OCI-LY7 (cell line): ENCODE measurements around the gene IL12RB2. TPM values are rescaled to one million over a fixed set of nuclear protein-coding genes. Genes with fewer than 3 reads are reported as not detected.

Experiments
- BruUV-seq: library from RNA; stranded (reverse); fragments of 400-500 nt; replicated peaks from 2 replicates; lab custom pipeline; 2021; lab: Mats Ljungman, UMichigan
- CTCF ChIA-PET: fragments of 300-600 bp; sonication (Branson Sonifier 250); formaldehyde crosslinking; loops from one replicate; lab custom pipeline; 2022; ENCODE audit warnings: antibody characterized with exemption; ENCODE audit not compliant: unreplicated experiment; lab: Charles Lee
- POLR2A ChIA-PET: fragments of 300-600 bp; sonication (Branson Sonifier 250); formaldehyde crosslinking; loops from one replicate; lab custom pipeline; 2022; ENCODE audit warnings: antibody characterized with exemption; lab: Charles Lee
- DNase-seq: peaks from one replicate; pipeline ENCODE4 v3.0.0-alpha.2; 2015; ENCODE audit warnings: low spot score
- H2AFZ ChIP-seq: fragments of 200-600 bp; sonication (generic), shearing (Covaris generic); 2 replicates; pipeline ENCODE4 v1.6.1; 2014; ENCODE audit warnings: mild to moderate bottlenecking, antibody characterized with exemption, low read length, moderate library complexity
- H3K27ac ChIP-seq: fragments of 200-600 bp; sonication (generic); 2 replicates; pipeline ENCODE4 v1.5.1; 2014; ENCODE audit warnings: mixed run types, low read depth, mild to moderate bottlenecking, moderate library complexity, low read length, inconsistent platforms; ENCODE audit not compliant: poor library complexity, severe bottlenecking
- H3K36me3 ChIP-seq: fragments of 200-600 bp; sonication (generic); 2 replicates; pipeline ENCODE4 v1.6.1; 2014; ENCODE audit warnings: mild to moderate bottlenecking, antibody characterized with exemption, low read length, moderate library complexity, mixed read lengths; ENCODE audit not compliant: insufficient read depth
- H3K4me1 ChIP-seq: fragments of 200-600 bp; sonication (generic); 2 replicates; pipeline ENCODE4 v1.5.1; 2014; ENCODE audit warnings: mild to moderate bottlenecking, low read length; ENCODE audit not compliant: insufficient read depth, poor library complexity, severe bottlenecking
- H3K4me2 ChIP-seq: fragments of 200-600 bp; sonication (generic); 2 replicates; pipeline ENCODE4 v1.6.1; 2014; ENCODE audit warnings: mild to moderate bottlenecking, low read length
- H3K4me3 ChIP-seq: fragments of 200-600 bp; sonication (generic); 2 replicates; pipeline ENCODE4 v1.5.1; 2014; ENCODE audit warnings: mild to moderate bottlenecking, low read depth, low read length; ENCODE audit not compliant: poor library complexity, severe bottlenecking
- H3K79me2 ChIP-seq: fragments of 200-600 bp; sonication (generic); 2 replicates; pipeline ENCODE4 v1.6.1; 2016; ENCODE audit warnings: low read depth, mild to moderate bottlenecking, low read length, moderate library complexity, mixed read lengths; ENCODE audit not compliant: insufficient read depth
- H3K9me2 ChIP-seq: fragments of 200-600 bp; sonication (generic); 2 replicates; pipeline ENCODE4 v1.6.1; 2016; ENCODE audit warnings: mild to moderate bottlenecking, low read length, mixed read lengths; ENCODE audit not compliant: insufficient read depth
- H3K9me3 ChIP-seq: fragments of 200-600 bp; sonication (generic); 2 replicates; pipeline ENCODE4 v1.6.1; 2014; ENCODE audit warnings: mild to moderate bottlenecking, mixed run types, low read length, mixed read lengths
- H4K20me1 ChIP-seq: fragments of 200-600 bp; sonication (generic); 2 replicates; pipeline ENCODE4 v1.6.1; 2014; ENCODE audit warnings: mild to moderate bottlenecking, antibody characterized with exemption, low read length, moderate library complexity, mixed read lengths; ENCODE audit not compliant: insufficient read depth
- EZH2phosphoT487 ChIP-seq: fragments of 200-600 bp; sonication (generic); IDR thresholded peaks from 2 replicates; pipeline ENCODE4 v1.6.1; 2018; ENCODE audit warnings: low read depth, borderline replicate concordance, mild to moderate bottlenecking, mixed run types, antibody characterized with exemption, low read length, moderate library complexity, mixed read lengths
- intact Hi-C: fragments of 100-400 bp; cut with micrococcal nuclease; formaldehyde crosslinking; loops from one replicate; pipeline ENCODE4 v1.10.0; 2022; ENCODE audit not compliant: unreplicated experiment
- total RNA-seq, 2 experiments: library from RNA; depleted of rRNA in 1 of 2; stranded (reverse); fragments of >200 nt in 1 of 2; shearing (Covaris generic) in 1 of 2; gene quantifications; 2 replicates each; pipeline ENCODE4 v1.2.3, GENCODE V29; 2014 to 2022
- TF ChIP-seq, protein P1 (sequence below): fragments of 200-600 bp; sonication (generic); conservative IDR thresholded peaks from 2 replicates; pipeline ENCODE4 v1.5.1; 2014; ENCODE audit warnings: mild to moderate bottlenecking, antibody characterized with exemption, low read length, moderate library complexity, mixed read lengths

Gene IL12RB2
- total RNA-seq, 2 experiments from 2014 or later, result not detected

DNA sequence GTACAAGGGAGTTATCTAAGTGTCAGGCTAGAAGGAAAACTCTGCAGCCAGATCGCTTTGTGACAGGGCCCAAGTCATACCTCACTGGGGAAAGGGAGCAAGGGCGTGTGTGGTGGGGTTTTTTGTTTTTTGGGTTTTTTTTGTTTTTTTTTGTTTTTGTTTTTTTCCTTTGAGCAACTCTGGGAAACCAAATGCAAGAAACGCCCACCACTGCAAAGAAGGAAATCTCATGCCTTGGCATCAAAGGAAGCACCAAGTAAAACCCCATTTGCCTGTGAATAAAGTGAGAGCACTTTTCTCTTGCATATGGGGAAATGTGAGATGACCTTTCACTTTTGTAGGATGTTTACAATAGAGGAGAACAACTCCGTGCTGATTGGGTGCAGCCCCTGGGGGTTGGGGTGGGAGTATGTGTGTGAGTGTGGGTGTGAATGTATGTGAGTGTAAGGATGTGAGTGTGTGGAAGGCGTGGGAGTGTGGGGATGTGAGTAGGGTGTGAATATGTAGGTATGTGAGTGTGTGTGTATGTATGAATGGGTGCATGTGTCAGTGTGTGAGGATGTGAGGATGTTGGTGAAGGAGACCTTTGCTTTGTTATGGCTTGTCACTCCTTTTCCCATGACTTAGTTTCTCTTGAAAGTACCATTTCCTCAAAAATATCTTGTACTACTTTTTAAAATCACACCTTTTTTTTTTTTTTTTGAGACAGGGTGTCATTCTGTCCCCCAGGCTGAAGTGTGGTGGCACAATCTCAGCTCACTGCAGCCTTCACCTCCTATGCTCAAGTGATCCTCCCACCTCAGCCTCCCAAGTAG, 34.6 kb downstream of the IL12RB2 start:
- no peak overlapping the region for H2AFZ ChIP-seq
- no peak for DNase-seq
- no peaks in the 10 kb centered on the region for H3K79me2 ChIP-seq
- peaks cover 9% of the 10 kb centered on the region for H3K4me1 ChIP-seq
- no peak overlapping the region for H3K4me2 ChIP-seq
- intact Hi-C loops, result loop anchor here (10.0 kb wide), 1 partner anchor 107 kb away; no protein-coding TSS in a partner anchor
- H3K36me3 ChIP-seq, result no peaks in the 10 kb centered on the region
- no peaks in the 10 kb centered on the region for H4K20me1 ChIP-seq
- no peak overlapping the region for H3K4me3 ChIP-seq
- BruUV-seq, result no TSS peak
- H3K27ac ChIP-seq, result no peak overlapping the region
- H3K9me2 ChIP-seq, result no peaks in the 10 kb centered on the region
- no peak for TF ChIP-seq EZH2phosphoT487
- TF ChIP-seq, protein P1, sequence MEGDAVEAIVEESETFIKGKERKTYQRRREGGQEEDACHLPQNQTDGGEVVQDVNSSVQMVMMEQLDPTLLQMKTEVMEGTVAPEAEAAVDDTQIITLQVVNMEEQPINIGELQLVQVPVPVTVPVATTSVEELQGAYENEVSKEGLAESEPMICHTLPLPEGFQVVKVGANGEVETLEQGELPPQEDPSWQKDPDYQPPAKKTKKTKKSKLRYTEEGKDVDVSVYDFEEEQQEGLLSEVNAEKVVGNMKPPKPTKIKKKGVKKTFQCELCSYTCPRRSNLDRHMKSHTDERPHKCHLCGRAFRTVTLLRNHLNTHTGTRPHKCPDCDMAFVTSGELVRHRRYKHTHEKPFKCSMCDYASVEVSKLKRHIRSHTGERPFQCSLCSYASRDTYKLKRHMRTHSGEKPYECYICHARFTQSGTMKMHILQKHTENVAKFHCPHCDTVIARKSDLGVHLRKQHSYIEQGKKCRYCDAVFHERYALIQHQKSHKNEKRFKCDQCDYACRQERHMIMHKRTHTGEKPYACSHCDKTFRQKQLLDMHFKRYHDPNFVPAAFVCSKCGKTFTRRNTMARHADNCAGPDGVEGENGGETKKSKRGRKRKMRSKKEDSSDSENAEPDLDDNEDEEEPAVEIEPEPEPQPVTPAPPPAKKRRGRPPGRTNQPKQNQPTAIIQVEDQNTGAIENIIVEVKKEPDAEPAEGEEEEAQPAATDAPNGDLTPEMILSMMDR, result no peak
- H3K9me3 ChIP-seq, result no peaks in the 10 kb centered on the region
- ChIA-PET POLR2A (interaction anchor here (0.7 kb wide), 1 partner anchor 587 kb away, joined by 3 read pairs; no protein-coding TSS in a partner anchor), CTCF (no interaction called here)

DNA sequence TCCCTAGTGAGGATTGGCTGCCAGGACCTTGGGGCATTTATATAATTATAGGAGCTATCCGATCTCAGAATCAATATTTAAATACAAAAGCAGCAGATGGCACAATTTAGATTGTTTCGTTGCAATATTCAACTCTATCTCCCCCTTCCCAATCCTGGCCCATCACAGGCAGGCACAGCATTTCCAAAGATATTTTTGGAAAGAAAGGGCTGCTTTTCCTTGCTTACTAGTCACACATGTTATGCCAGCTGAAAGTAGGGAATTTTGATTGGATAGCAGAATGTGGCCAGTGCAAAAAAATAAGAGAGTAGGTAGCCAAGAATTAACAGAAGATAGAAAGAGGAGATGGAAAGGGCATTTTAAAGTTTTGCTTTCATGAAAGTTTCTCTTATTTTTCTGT, 37.9 kb downstream of the IL12RB2 start:
- Histone ChIP-seq H3K9me2 (no peaks in the 10 kb centered on the region), H3K9me3 (no peaks in the 10 kb centered on the region), H3K4me2 (no peak overlapping the region), H3K4me3 (no peak overlapping the region), H3K79me2 (no peaks in the 10 kb centered on the region), H4K20me1 (no peaks in the 10 kb centered on the region), H3K4me1 (no peaks in the 10 kb centered on the region), H3K36me3 (no peaks in the 10 kb centered on the region), H3K27ac (no peak overlapping the region), H2AFZ (no peak overlapping the region)
- no peak for TF ChIP-seq EZH2phosphoT487
- TF ChIP-seq, protein P1, result no peak
- intact Hi-C loops, result loop anchor here (10.0 kb wide), 1 partner anchor 111 kb away; no protein-coding TSS in a partner anchor
- POLR2A ChIA-PET, result interaction anchor here (0.6 to 1.1 kb wide), 2 partner anchors 158 to 1466 kb away, joined by 3 to 4 read pairs; no protein-coding TSS in a partner anchor
- no TSS peak for BruUV-seq
- CTCF ChIA-PET, result no interaction called here
- no peak for DNase-seq

DNA sequence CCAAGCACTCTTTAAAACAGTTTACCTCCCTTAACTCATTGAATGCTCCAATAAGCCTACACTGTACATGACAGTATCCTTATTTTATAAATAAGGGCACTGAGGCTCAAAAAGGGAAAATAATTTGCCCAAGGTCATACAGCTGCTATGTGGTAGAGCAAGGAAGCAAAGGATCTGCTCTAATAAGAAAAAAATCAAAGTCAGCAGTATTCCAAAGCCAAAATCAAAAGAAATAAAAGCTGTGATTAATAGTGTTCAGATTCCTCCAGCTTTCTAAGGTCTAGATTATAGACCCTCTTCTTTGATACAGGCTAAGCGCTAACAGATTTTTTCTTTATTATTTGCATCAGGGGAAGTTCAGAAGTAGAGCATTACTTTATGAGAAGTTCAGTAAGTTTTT, 39.3 kb downstream of the IL12RB2 start:
- BruUV-seq, result no TSS peak
- no peak overlapping the region for H3K4me3 ChIP-seq
- no peak for DNase-seq
- H3K79me2 ChIP-seq, result no peaks in the 10 kb centered on the region
- CTCF ChIA-PET, result interaction anchor here (1.3 kb wide), 1 partner anchor 154 kb away, joined by 3 read pairs; no protein-coding TSS in a partner anchor
- H3K36me3 ChIP-seq, result no peaks in the 10 kb centered on the region
- no peaks in the 10 kb centered on the region for H3K9me2 ChIP-seq
- no peaks in the 10 kb centered on the region for H4K20me1 ChIP-seq
- H2AFZ ChIP-seq, result no peak overlapping the region
- TF ChIP-seq, protein P1, result no peak
- TF ChIP-seq EZH2phosphoT487, result no peak
- H3K4me1 ChIP-seq, result no peaks in the 10 kb centered on the region
- intact Hi-C loops, result loop anchor here (1.0 to 10.0 kb wide), 2 partner anchors 112 to 153 kb away; no protein-coding TSS in a partner anchor
- no peak overlapping the region for H3K27ac ChIP-seq
- POLR2A ChIA-PET, result no interaction called here
- no peak overlapping the region for H3K4me2 ChIP-seq
- H3K9me3 ChIP-seq, result no peaks in the 10 kb centered on the region
